Fibroblast of lung (primary cell): ENCODE measurements around the gene EVA1B. TPM values are rescaled to one million over a fixed set of nuclear protein-coding genes. Genes with fewer than 3 reads are reported as not detected.
A peak's percentile ranks its signal among the peaks of the same experiment; 100 is the strongest.

Experiments
- DNase-seq, 2 donors: peaks; one replicate each; pipeline versions ENCODE4 v3.0.0 to v3.0.0-alpha.2; 2010; ENCODE audit warnings: low read depth in 2 of 2
- H2AFZ ChIP-seq: 2 replicates; pipeline ENCODE4 v1.5.1; 2012; ENCODE audit warnings: low read length, control low read depth, inconsistent platforms
- H3K27ac ChIP-seq: 2 replicates; pipeline ENCODE4 v1.5.1; 2011; ENCODE audit warnings: low read length, control low read depth; ENCODE audit not compliant: insufficient read depth
- H3K27me3 ChIP-seq: 2 replicates; pipeline ENCODE4 v1.5.1; 2011; ENCODE audit warnings: mild to moderate bottlenecking, low read length; ENCODE audit not compliant: control insufficient read depth, insufficient read depth
- H3K36me3 ChIP-seq: 2 replicates; pipeline ENCODE4 v1.5.1; 2011; ENCODE audit warnings: low read length; ENCODE audit not compliant: control insufficient read depth, insufficient read depth
- H3K4me1 ChIP-seq: 2 replicates; pipeline ENCODE4 v1.5.1; 2011; ENCODE audit warnings: low read length; ENCODE audit not compliant: control insufficient read depth, insufficient read depth; ENCODE audit errors: extremely low read depth
- H3K4me2 ChIP-seq: 2 replicates; pipeline ENCODE4 v1.5.1; 2011; ENCODE audit warnings: low read length, control low read depth; ENCODE audit not compliant: insufficient read depth; ENCODE audit errors: extremely low read depth
- H3K4me3 ChIP-seq, 4 experiments: fragments of 200-600 bp in 1 of 4; sonication (generic) in 1 of 4; replicated peaks in 1 of 4; 2 replicates each; pipeline ENCODE4 v1.5.1; 2011 to 2016; ENCODE audit warnings: low read length in 4 of 4, low read depth in 3 of 4, mild to moderate bottlenecking in 3 of 4, control low read depth in 2 of 4, inconsistent platforms in 1 of 4, mixed read lengths in 1 of 4; ENCODE audit not compliant: insufficient read depth in 1 of 4; ENCODE audit errors: control extremely low read depth in 1 of 4
- H3K79me2 ChIP-seq: 2 replicates; pipeline ENCODE4 v1.5.1; 2012; ENCODE audit warnings: mild to moderate bottlenecking, low read length, inconsistent platforms; ENCODE audit not compliant: control insufficient read depth, insufficient read depth
- H3K9ac ChIP-seq: 2 replicates; pipeline ENCODE4 v1.5.1; 2011; ENCODE audit warnings: mild to moderate bottlenecking, low read length, control low read depth; ENCODE audit not compliant: insufficient read depth
- H3K9me3 ChIP-seq: 2 replicates; pipeline ENCODE4 v1.5.1; 2012; ENCODE audit warnings: low read depth, low read length; ENCODE audit not compliant: control insufficient read depth, insufficient read depth
- H4K20me1 ChIP-seq: 2 replicates; pipeline ENCODE4 v1.5.1; 2011; ENCODE audit warnings: low read length; ENCODE audit not compliant: control insufficient read depth, insufficient read depth; ENCODE audit errors: extremely low read depth
- CTCF ChIP-seq, 2 donors: IDR thresholded peaks in 1 of 2; conservative IDR thresholded peaks in 1 of 2; 1 replicate in 1 of 2; 2 replicates in 1 of 2; pipeline ENCODE4 v1.5.1; 2011 to 2012; ENCODE audit warnings: low read length in 2 of 2, control low read depth in 1 of 2, inconsistent platforms in 1 of 2, low read depth in 1 of 2, mild to moderate bottlenecking in 1 of 2
- EZH2 ChIP-seq: IDR thresholded peaks from 2 replicates; pipeline ENCODE4 v1.5.1; 2012; ENCODE audit warnings: low read length, control low read depth, mild to moderate bottlenecking; ENCODE audit errors: missing control alignments
- polyA plus RNA-seq, 2 donors: library from polyadenylated mRNA; depleted of rRNA in 1 of 2; stranded (reverse) in 1 of 2; unstranded in 1 of 2; fragments of >200 nt; gene quantifications; 2 replicates each; pipeline ENCODE4 v1.2.1, GENCODE V29; 2011 to 2012; ENCODE audit warnings: missing spikeins in 1 of 2
- total RNA-seq: library from RNA; depleted of rRNA; stranded (reverse); fragments of >200 nt; gene quantifications from 2 replicates; pipeline ENCODE4 v1.2.1, GENCODE V29; 2014

Gene EVA1B
- total and polyA plus RNA-seq, 2 donors (not counting 1 experiment from before 2014, with no cell fraction given) = 27.1 to 199 TPM

- Histone ChIP-seq H3K36me3 (peaks cover 27% of the 10 kb centered on the region), H3K4me1 (peaks cover 48% of the 10 kb centered on the region), H4K20me1 (no peaks in the 10 kb centered on the region), H3K4me3 (no peak overlapping the region), H2AFZ (no peak overlapping the region), H3K9me3 (no peaks in the 10 kb centered on the region), H3K27ac (peak overlapping the region; percentile 98), H3K4me2 (peak overlapping the region; percentile 32), H3K79me2 (no peaks in the 10 kb centered on the region), H3K9ac (no peak overlapping the region), H3K27me3 (no peaks in the 10 kb centered on the region)
- DNase-seq = peak; percentile 55 to 85
- TF ChIP-seq CTCF (conservative IDR thresholded peaks at IDR 0.05 in 1 of 2, IDR thresholded peaks at IDR 0.05 in 1 of 2; ENCODE audit: low read depth in 1 of 2, low read length in 2 of 2) (no peak), EZH2 (no peak)
Measured at GRCh38 chr1:36352910-36353878, 29.7 kb upstream of the EVA1B start.

GRCh38 chr1:36352125-36352909, 28.9 kb upstream of the EVA1B start:
- H3K27ac ChIP-seq = peak overlapping the region; percentile 98
- no peaks in the 10 kb centered on the region for H3K27me3 ChIP-seq
- no peaks in the 10 kb centered on the region for H4K20me1 ChIP-seq
- peaks cover 48% of the 10 kb centered on the region for H3K4me1 ChIP-seq
- H3K9ac ChIP-seq = no peak overlapping the region
- peak overlapping the region; percentile 67 for H3K4me2 ChIP-seq
- no peak overlapping the region for H2AFZ ChIP-seq
- no peaks in the 10 kb centered on the region for H3K9me3 ChIP-seq
- H3K36me3 ChIP-seq = peaks cover 29% of the 10 kb centered on the region
- peak in 1 of 2 donors; percentile 48 for DNase-seq
- TF ChIP-seq CTCF (conservative IDR thresholded peaks at IDR 0.05 in 1 of 2, IDR thresholded peaks at IDR 0.05 in 1 of 2; ENCODE audit: low read depth in 1 of 2, low read length in 2 of 2) (no peak), EZH2 (no peak)
- no peak overlapping the region for H3K4me3 ChIP-seq
- no peaks in the 10 kb centered on the region for H3K79me2 ChIP-seq
